Measurements from ENCODE around the gene DENND1C. TPM values are rescaled to one million over a fixed set of nuclear protein-coding genes. Genes with fewer than 3 reads are reported as not detected.

DENND1C gene
- total and polyA plus RNA-seq, 2 experiments from 2014 or later: 3.1 to 6.1 TPM

DNA sequence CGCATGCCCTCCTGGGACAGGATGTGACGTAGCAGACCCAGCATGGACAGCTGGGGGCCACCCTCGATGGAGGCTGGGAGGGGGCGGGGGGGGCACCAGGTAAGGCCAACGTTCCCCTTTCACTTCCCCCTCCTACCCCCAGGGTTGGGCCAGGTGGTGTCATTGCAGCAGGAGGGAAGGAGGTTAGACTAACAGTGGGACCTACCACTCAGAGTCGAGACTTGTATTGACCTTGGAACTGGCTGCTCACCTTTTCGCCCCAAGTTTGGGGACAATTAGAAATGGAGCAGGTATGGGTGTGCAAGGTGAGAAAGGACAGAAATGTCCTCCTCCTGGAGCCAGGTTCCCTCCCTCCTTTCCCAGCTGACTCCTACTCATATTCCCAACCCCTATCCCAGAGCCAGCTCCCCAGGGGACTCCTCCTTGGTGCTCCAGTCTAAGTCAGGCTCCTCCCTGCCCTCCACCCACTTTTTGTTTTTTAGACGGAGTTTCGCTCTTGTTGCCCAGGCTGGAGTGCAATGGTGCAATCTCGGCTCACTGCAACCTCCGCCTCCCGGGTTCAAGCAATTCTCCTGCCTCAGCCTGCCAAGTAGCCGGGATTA, 39.4 kb downstream of the DENND1C start:
- no peaks in the 10 kb centered on the region for H3K36me3 ChIP-seq (ENCODE audit: insufficient read depth)
- no peaks in the 10 kb centered on the region for H3F3A ChIP-seq (replicated peaks; ENCODE audit: low read depth)
- TF ChIP-seq EZH2 (IDR thresholded peaks at IDR 0.05; ENCODE audit: low read depth, unreplicated experiment): no peak
- TF ChIP-seq, protein P1, sequence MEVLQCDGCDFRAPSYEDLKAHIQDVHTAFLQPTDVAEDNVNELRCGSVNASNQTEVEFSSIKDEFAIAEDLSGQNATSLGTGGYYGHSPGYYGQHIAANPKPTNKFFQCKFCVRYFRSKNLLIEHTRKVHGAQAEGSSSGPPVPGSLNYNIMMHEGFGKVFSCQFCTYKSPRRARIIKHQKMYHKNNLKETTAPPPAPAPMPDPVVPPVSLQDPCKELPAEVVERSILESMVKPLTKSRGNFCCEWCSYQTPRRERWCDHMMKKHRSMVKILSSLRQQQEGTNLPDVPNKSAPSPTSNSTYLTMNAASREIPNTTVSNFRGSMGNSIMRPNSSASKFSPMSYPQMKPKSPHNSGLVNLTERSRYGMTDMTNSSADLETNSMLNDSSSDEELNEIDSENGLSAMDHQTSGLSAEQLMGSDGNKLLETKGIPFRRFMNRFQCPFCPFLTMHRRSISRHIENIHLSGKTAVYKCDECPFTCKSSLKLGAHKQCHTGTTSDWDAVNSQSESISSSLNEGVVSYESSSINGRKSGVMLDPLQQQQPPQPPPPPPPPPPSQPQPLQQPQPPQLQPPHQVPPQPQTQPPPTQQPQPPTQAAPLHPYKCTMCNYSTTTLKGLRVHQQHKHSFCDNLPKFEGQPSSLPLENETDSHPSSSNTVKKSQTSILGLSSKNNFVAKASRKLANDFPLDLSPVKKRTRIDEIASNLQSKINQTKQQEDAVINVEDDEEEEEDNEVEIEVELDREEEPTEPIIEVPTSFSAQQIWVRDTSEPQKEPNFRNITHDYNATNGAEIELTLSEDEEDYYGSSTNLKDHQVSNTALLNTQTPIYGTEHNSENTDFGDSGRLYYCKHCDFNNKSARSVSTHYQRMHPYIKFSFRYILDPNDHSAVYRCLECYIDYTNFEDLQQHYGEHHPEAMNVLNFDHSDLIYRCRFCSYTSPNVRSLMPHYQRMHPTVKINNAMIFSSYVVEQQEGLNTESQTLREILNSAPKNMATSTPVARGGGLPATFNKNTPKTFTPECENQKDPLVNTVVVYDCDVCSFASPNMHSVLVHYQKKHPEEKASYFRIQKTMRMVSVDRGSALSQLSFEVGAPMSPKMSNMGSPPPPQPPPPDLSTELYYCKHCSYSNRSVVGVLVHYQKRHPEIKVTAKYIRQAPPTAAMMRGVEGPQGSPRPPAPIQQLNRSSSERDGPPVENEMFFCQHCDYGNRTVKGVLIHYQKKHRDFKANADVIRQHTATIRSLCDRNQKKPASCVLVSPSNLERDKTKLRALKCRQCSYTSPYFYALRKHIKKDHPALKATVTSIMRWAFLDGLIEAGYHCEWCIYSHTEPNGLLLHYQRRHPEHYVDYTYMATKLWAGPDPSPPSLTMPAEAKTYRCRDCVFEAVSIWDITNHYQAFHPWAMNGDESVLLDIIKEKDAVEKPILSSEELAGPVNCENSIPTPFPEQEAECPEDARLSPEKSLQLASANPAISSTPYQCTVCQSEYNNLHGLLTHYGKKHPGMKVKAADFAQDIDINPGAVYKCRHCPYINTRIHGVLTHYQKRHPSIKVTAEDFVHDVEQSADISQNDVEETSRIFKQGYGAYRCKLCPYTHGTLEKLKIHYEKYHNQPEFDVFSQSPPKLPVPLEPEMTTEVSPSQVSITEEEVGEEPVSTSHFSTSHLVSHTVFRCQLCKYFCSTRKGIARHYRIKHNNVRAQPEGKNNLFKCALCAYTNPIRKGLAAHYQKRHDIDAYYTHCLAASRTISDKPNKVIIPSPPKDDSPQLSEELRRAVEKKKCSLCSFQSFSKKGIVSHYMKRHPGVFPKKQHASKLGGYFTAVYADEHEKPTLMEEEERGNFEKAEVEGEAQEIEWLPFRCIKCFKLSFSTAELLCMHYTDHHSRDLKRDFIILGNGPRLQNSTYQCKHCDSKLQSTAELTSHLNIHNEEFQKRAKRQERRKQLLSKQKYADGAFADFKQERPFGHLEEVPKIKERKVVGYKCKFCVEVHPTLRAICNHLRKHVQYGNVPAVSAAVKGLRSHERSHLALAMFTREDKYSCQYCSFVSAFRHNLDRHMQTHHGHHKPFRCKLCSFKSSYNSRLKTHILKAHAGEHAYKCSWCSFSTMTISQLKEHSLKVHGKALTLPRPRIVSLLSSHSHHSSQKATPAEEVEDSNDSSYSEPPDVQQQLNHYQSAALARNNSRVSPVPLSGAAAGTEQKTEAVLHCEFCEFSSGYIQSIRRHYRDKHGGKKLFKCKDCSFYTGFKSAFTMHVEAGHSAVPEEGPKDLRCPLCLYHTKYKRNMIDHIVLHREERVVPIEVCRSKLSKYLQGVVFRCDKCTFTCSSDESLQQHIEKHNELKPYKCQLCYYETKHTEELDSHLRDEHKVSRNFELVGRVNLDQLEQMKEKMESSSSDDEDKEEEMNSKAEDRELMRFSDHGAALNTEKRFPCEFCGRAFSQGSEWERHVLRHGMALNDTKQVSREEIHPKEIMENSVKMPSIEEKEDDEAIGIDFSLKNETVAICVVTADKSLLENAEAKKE (CRISPR knock-in tag; IDR thresholded peaks at IDR 0.05): no peak
- no peak for TF ChIP-seq POLR2AphosphoS5 (IDR thresholded peaks at IDR 0.05; ENCODE audit: low read depth)
- no peak for TF ChIP-seq CREB1 (CRISPR knock-in tag; IDR thresholded peaks at IDR 0.05; ENCODE audit: low read depth)
- TF ChIP-seq NANOG (IDR thresholded peaks at IDR 0.05; ENCODE audit: borderline replicate concordance): no peak
- no peak overlapping the region for H3K27ac ChIP-seq (ENCODE audit: low read depth)
- H3K36me3 Mint-ChIP-seq (ENCODE audit: low read depth): peaks cover 8% of the 10 kb centered on the region
- no peaks in the 10 kb centered on the region for H3K27me3 ChIP-seq (ENCODE audit: insufficient read depth)
- H3K9me3 Mint-ChIP-seq: peaks cover 2% of the 10 kb centered on the region; the same call in 1 of the 3 replicates
- no peak overlapping the region for H3K4me3 ChIP-seq
- DNase-seq (ENCODE audit: low spot score) (no peak), ATAC-seq (no peak)
- no peaks in the 10 kb centered on the region for H3K79me2 ChIP-seq (replicated peaks; ENCODE audit: insufficient read depth)
- no peaks in the 10 kb centered on the region for H3K4me1 ChIP-seq (ENCODE audit: insufficient read depth)
- H3K9me2 ChIP-seq (ENCODE audit: insufficient read depth): no peaks in the 10 kb centered on the region
- no peak overlapping the region for H3K4me2 ChIP-seq
- H3K4me3 Mint-ChIP-seq: no peak overlapping the region
- peaks cover 3% of the 10 kb centered on the region for H3K27me3 Mint-ChIP-seq (ENCODE audit: insufficient read depth, low read depth, poor library complexity)
- no peak overlapping the region for H3K27ac Mint-ChIP-seq
- H4K20me1 ChIP-seq (replicated peaks; ENCODE audit: insufficient read depth): no peaks in the 10 kb centered on the region; the same call in 1 of the 2 replicates
- no peaks in the 10 kb centered on the region for H3K4me1 Mint-ChIP-seq
- no peak overlapping the region for H2AFZ ChIP-seq

DNA sequence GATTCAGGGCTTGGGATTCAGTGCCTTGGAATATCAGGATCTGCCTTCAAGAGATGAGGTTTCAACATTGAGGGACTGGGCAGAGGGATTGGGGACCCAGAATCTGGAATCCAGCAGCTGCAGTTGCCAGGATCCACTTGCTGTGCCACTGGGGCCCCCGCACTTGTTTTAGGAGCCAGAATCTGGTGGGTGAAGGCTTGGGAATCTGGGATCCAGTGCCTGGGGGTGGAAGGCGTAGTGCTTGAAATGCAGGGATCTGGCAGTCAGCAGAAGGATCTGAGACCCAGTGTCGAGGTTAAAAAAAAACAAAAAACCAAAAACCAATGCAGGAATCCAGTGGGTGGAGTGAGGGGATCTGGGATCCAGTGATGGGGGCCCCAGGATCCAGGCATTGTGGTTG, 40.7 kb downstream of the DENND1C start:
- no peaks in the 10 kb centered on the region for H3K9me3 Mint-ChIP-seq
- TF ChIP-seq ZNF114 (CRISPR knock-in tag; IDR thresholded peaks at IDR 0.05): no peak
- TF ChIP-seq STAT1 (IDR thresholded peaks at IDR 0.05; ENCODE audit: unreplicated experiment): no peak
- TF ChIP-seq, protein P2, sequence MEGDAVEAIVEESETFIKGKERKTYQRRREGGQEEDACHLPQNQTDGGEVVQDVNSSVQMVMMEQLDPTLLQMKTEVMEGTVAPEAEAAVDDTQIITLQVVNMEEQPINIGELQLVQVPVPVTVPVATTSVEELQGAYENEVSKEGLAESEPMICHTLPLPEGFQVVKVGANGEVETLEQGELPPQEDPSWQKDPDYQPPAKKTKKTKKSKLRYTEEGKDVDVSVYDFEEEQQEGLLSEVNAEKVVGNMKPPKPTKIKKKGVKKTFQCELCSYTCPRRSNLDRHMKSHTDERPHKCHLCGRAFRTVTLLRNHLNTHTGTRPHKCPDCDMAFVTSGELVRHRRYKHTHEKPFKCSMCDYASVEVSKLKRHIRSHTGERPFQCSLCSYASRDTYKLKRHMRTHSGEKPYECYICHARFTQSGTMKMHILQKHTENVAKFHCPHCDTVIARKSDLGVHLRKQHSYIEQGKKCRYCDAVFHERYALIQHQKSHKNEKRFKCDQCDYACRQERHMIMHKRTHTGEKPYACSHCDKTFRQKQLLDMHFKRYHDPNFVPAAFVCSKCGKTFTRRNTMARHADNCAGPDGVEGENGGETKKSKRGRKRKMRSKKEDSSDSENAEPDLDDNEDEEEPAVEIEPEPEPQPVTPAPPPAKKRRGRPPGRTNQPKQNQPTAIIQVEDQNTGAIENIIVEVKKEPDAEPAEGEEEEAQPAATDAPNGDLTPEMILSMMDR (conservative IDR thresholded peaks at IDR 0.05; ENCODE audit: low read depth in 2 of 2): no peak
- no peak for TF ChIP-seq EZH2 (IDR thresholded peaks at IDR 0.05; ENCODE audit: low read depth, unreplicated experiment)
- TF ChIP-seq POLR2AphosphoS5 (IDR thresholded peaks at IDR 0.05; ENCODE audit: low read depth): no peak
- TF ChIP-seq CREB1 (CRISPR knock-in tag; IDR thresholded peaks at IDR 0.05; ENCODE audit: low read depth): no peak

More for the DNA sequence above, 40.7 kb downstream of the DENND1C start:
- DNase-seq (ENCODE audit: low spot score) (no peak), ATAC-seq (no peak)
- H3K27ac ChIP-seq (ENCODE audit: low read depth): no peak overlapping the region
- no peak overlapping the region for H2AFZ ChIP-seq
- H3K4me3 Mint-ChIP-seq: no peak overlapping the region
- no peaks in the 10 kb centered on the region for H3F3A ChIP-seq (replicated peaks; ENCODE audit: low read depth)
- H3K27ac Mint-ChIP-seq: no peak overlapping the region; the same call in 1 of the 2 replicates
- no peaks in the 10 kb centered on the region; the same call in 1 of the 2 replicates for H4K20me1 ChIP-seq (replicated peaks; ENCODE audit: insufficient read depth)
- H3K4me2 ChIP-seq: no peak overlapping the region
- H3K4me1 ChIP-seq (ENCODE audit: insufficient read depth): no peaks in the 10 kb centered on the region
- H3K36me3 Mint-ChIP-seq (ENCODE audit: low read depth): peaks cover 4% of the 10 kb centered on the region; the same call in 2 of the 3 replicates
- no peak overlapping the region for H3K4me3 ChIP-seq
- H3K36me3 ChIP-seq (ENCODE audit: insufficient read depth): no peaks in the 10 kb centered on the region
- no peaks in the 10 kb centered on the region for H3K79me2 ChIP-seq (replicated peaks; ENCODE audit: insufficient read depth)
- H3K27me3 Mint-ChIP-seq (ENCODE audit: insufficient read depth, low read depth, poor library complexity): no peaks in the 10 kb centered on the region
- H3K9me2 ChIP-seq (ENCODE audit: insufficient read depth): no peaks in the 10 kb centered on the region
- no peaks in the 10 kb centered on the region for H3K27me3 ChIP-seq (ENCODE audit: insufficient read depth)
- H3K4me1 Mint-ChIP-seq: no peaks in the 10 kb centered on the region
